Right cardiac atrium (tissue), 5 donors: ENCODE results near the gene ATM. TPM values are rescaled to one million over a fixed set of nuclear protein-coding genes. Genes with fewer than 3 reads are reported as not detected.

Experiments used
- polyA plus RNA-seq: library from polyadenylated mRNA; stranded (reverse); fragments of 200-250 nt; gene quantifications from one replicate; pipeline ENCODE4 v1.2.3, GENCODE V29; 2013
- total RNA-seq, 4 donors: library from RNA; stranded (reverse); fragmentation: NEBNext Ultra II Directional; extraction: Animal tissue kit (Norgen Biotek cat#: 25700); gene quantifications; one replicate each; pipeline ENCODE4 v1.2.1, GENCODE V29; 2021
- donor health status: healthy with polysubstance abuse.
- donor health status: DM: no; HTN: yes; CAD: no.
- donor health status: DM: no; HTN: no; CAD: no.
- donor health status: DM: no; HTN: yes; CAD: no; lungs with severe emphysema.
- donor health status: DM: yes; HTN: yes; CAD: no.

ATM gene
- total and polyA plus RNA-seq, 5 donors: 18.4 to 46.5 (median 45.1) TPM

Other genes with a start within 250 kb of the ATM start
- gene CUL5, start 214.2 kb upstream of the ATM start, total RNA-seq: 10 to 100 TPM; 35.1 to 38.6 (median 37.8) TPM
- 8.6 TPM for gene CUL5, start 214.2 kb upstream of the ATM start, polyA plus RNA-seq
- 100 to 1,000 TPM; 128 to 198 (median 164) TPM for gene ACAT1, start 101.5 kb upstream of the ATM start, total RNA-seq
- 196 TPM for gene ACAT1, start 101.5 kb upstream of the ATM start, polyA plus RNA-seq
- 10 to 100 TPM in 2 of 4 donors, 1 to 10 TPM in 2; 9.6 to 10.3 (median 10.0) TPM for gene NPAT, start 429 bp upstream of the ATM start, total RNA-seq
- 2.8 TPM for gene NPAT, start 429 bp upstream of the ATM start, polyA plus RNA-seq
- gene C11orf65, start 244.5 kb downstream of the ATM start, total RNA-seq: 1 to 10 TPM in 1 of 4 donors, under 1 TPM in 3; 0.44 to 1.0 (median 0.69) TPM
- gene C11orf65, start 244.5 kb downstream of the ATM start, polyA plus RNA-seq: 0.54 TPM